ENCODE data around the gene DGKZ. TPM values are rescaled to one million over a fixed set of nuclear protein-coding genes. Genes with fewer than 3 reads are reported as not detected.
A peak's percentile ranks its signal among the peaks of the same experiment; 100 is the strongest.

DGKZ gene
- total and polyA plus RNA-seq, 2 of the 13 experiments (the other 11 are each of a cell fraction or from before 2014, with no cell fraction given), result 15.8 to 20.7 TPM

DNA sequence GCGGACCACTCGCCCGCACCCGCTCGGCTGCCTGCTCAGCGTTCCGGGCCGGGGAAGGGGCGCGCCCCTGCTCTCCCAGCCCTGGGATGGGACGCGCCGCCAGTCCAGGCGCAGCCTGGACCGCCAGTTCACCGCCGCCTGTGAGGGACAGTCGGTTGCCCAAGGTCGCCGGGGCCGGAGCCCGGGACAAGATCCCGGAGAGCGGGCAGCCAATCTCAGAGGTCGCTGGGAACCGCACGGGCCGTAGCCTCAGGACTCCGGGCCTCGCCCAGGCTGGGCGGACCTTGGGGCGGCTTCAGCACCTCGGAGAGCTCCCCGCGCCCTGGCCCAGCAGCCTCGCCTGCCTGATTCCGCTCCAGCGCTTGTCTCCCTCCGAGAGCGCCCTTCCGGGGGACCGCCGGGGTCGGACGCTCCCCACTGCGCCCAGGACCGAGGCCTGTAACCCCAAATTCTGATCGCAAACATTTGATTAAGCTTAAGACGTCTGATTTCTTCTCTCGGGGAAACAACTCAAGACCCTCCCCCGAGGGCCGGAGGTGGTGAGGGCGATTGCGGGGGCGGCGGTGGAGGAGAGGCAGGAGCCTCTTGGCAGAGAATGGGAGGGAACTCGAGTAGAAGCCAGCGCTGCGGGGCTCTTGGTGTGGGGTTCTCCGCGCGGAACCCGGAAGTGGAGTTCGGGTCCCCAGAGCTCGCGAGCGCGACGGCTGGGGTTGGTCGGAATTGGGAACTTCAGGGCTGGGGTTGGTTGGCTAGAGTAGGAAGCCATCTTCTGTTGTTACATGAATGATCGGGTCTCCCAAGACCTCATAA lies 45.4 kb downstream of the DGKZ start (continued):
- TF ChIP-seq, protein P1, sequence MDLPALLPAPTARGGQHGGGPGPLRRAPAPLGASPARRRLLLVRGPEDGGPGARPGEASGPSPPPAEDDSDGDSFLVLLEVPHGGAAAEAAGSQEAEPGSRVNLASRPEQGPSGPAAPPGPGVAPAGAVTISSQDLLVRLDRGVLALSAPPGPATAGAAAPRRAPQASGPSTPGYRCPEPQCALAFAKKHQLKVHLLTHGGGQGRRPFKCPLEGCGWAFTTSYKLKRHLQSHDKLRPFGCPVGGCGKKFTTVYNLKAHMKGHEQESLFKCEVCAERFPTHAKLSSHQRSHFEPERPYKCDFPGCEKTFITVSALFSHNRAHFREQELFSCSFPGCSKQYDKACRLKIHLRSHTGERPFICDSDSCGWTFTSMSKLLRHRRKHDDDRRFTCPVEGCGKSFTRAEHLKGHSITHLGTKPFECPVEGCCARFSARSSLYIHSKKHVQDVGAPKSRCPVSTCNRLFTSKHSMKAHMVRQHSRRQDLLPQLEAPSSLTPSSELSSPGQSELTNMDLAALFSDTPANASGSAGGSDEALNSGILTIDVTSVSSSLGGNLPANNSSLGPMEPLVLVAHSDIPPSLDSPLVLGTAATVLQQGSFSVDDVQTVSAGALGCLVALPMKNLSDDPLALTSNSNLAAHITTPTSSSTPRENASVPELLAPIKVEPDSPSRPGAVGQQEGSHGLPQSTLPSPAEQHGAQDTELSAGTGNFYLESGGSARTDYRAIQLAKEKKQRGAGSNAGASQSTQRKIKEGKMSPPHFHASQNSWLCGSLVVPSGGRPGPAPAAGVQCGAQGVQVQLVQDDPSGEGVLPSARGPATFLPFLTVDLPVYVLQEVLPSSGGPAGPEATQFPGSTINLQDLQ (CRISPR knock-in tag; IDR thresholded peaks at IDR 0.05), result peak; percentile 69; the same call in 1 of the 2 replicates
- TF ChIP-seq ZNF777 (CRISPR knock-in tag; IDR thresholded peaks at IDR 0.05) (peak; percentile 87), ZFP90 (CRISPR knock-in tag; IDR thresholded peaks at IDR 0.05; ENCODE audit: borderline replicate concordance) (peak; percentile 98), ZNF652 (CRISPR knock-in tag; IDR thresholded peaks at IDR 0.05; ENCODE audit: borderline replicate concordance, low read depth) (no peak), MLLT10 (CRISPR knock-in tag; IDR thresholded peaks at IDR 0.05) (0 out of 2 replicates have a peak, but pooled peaks have one; percentile 66), ARNT (IDR thresholded peaks at IDR 0.05) (no peak), YEATS4 (CRISPR knock-in tag; IDR thresholded peaks at IDR 0.05; ENCODE audit: borderline replicate concordance) (peak; percentile 83; the same call in 1 of the 2 replicates), NCOR1 (IDR thresholded peaks at IDR 0.05; ENCODE audit: borderline replicate concordance, low read length) (no peak), HOXA5 (CRISPR knock-in tag; IDR thresholded peaks at IDR 0.05) (peak; percentile 99), SRY (CRISPR knock-in tag; IDR thresholded peaks at IDR 0.05) (peak; percentile 98), RBM39 (IDR thresholded peaks at IDR 0.05; ENCODE audit: low read depth, low read length, poor library complexity, severe bottlenecking) (no peak)
- TF ChIP-seq, protein P2, sequence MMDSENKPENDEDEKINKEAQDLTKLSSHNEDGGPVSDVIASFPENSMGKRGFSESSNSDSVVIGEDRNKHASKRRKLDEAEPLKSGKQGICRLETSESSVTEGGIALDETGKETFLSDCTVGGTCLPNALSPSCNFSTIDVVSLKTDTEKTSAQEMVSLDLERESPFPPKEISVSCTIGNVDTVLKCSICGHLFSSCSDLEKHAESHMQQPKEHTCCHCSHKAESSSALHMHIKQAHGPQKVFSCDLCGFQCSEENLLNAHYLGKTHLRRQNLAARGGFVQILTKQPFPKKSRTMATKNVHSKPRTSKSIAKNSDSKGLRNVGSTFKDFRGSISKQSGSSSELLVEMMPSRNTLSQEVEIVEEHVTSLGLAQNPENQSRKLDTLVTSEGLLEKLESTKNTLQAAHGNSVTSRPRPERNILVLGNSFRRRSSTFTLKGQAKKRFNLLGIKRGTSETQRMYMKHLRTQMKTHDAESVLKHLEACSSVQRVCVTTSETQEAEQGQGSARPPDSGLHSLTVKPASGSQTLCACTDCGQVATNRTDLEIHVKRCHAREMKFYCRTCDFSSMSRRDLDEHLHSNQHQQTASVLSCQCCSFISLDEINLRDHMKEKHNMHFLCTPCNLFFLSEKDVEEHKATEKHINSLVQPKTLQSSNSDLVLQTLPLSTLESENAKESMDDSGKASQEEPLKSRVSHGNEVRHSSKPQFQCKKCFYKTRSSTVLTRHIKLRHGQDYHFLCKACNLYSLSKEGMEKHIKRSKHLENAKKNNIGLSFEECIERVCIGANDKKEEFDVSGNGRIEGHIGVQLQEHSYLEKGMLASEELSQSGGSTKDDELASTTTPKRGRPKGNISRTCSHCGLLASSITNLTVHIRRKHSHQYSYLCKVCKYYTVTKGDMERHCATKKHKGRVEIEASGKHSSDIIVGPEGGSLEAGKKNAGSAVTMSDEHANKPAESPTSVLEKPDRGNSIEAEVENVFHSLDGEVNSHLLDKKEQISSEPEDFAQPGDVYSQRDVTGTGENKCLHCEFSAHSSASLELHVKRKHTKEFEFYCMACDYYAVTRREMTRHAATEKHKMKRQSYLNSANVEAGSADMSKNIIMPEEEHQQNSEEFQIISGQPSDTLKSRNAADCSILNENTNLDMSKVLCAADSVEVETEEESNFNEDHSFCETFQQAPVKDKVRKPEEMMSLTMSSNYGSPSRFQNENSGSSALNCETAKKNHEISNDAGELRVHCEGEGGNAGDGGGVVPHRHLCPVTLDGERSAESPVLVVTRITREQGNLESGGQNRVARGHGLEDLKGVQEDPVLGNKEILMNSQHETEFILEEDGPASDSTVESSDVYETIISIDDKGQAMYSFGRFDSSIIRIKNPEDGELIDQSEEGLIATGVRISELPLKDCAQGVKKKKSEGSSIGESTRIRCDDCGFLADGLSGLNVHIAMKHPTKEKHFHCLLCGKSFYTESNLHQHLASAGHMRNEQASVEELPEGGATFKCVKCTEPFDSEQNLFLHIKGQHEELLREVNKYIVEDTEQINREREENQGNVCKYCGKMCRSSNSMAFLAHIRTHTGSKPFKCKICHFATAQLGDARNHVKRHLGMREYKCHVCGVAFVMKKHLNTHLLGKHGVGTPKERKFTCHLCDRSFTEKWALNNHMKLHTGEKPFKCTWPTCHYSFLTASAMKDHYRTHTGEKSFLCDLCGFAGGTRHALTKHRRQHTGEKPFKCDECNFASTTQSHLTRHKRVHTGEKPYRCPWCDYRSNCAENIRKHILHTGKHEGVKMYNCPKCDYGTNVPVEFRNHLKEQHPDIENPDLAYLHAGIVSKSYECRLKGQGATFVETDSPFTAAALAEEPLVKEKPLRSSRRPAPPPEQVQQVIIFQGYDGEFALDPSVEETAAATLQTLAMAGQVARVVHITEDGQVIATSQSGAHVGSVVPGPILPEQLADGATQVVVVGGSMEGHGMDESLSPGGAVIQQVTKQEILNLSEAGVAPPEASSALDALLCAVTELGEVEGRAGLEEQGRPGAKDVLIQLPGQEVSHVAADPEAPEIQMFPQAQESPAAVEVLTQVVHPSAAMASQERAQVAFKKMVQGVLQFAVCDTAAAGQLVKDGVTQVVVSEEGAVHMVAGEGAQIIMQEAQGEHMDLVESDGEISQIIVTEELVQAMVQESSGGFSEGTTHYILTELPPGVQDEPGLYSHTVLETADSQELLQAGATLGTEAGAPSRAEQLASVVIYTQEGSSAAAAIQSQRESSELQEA (CRISPR knock-in tag; IDR thresholded peaks at IDR 0.05; ENCODE audit: not compliant biosample characterization), result peak; percentile 98
- TF ChIP-seq, protein P3, sequence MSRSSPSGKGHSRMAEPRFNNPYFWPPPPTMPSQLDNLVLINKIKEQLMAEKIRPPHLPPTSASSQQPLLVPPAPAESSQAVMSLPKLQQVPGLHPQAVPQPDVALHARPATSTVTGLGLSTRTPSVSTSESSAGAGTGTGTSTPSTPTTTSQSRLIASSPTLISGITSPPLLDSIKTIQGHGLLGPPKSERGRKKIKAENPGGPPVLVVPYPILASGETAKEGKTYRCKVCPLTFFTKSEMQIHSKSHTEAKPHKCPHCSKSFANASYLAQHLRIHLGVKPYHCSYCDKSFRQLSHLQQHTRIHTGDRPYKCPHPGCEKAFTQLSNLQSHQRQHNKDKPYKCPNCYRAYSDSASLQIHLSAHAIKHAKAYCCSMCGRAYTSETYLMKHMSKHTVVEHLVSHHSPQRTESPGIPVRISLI (CRISPR knock-in tag; IDR thresholded peaks at IDR 0.05; ENCODE audit: borderline replicate concordance), result peak; percentile 13; the same call in 1 of the 2 replicates
- TF ChIP-seq, protein P4, sequence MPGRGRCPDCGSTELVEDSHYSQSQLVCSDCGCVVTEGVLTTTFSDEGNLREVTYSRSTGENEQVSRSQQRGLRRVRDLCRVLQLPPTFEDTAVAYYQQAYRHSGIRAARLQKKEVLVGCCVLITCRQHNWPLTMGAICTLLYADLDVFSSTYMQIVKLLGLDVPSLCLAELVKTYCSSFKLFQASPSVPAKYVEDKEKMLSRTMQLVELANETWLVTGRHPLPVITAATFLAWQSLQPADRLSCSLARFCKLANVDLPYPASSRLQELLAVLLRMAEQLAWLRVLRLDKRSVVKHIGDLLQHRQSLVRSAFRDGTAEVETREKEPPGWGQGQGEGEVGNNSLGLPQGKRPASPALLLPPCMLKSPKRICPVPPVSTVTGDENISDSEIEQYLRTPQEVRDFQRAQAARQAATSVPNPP (CRISPR knock-in tag; IDR thresholded peaks at IDR 0.05), result 0 out of 2 replicates have a peak, but pooled peaks have one; percentile 42

All from HepG2 (cell line).